Inflammatory macrophage (primary cell): ENCODE results near the gene FKRP.
"Not testable (repeated sequence)": the region's sequence is repeated elsewhere in the genome, so short reads cannot be mapped to it uniquely, and the experiment has no call there.

Source experiments
- DNase-seq, 2 donors: peaks; one replicate each; pipeline ENCODE4 v3.0.0-alpha.2; 2020 to 2022

FKRP gene

GRCh38 chr19:46759817-46760333 is 14.0 kb downstream of the FKRP start:
- DNase-seq = peak in 1 of 2 donors; percentile 39

DNA sequence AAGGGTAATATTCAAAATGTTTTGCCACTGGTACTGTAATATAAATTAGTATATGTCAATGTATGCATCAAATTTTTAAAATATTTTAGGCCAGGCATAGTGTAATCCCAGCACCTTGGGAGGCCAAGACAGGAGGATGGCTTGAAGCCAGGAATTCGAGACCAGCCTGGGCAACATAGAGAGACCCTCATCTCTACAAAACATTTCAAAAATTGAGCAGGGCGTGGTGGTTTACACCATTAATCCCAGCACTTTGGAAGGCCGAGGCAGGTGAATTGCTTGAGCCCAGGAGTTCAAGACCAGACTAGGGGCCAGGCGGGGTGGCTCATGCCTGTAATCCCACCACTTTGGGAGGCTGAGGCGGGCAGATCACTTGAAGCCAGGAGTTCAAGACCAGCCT is 14.5 kb downstream of the FKRP start:
- no peak for DNase-seq

GRCh38 chr19:46760897-46761296 is 15.0 kb downstream of the FKRP start:
- DNase-seq = peak in 1 of 2 donors; percentile 40

- peak in 1 of 2 donors; percentile 25 for DNase-seq
Observed at GRCh38 chr19:46761418-46761831, 15.6 kb downstream of the FKRP start.

DNA sequence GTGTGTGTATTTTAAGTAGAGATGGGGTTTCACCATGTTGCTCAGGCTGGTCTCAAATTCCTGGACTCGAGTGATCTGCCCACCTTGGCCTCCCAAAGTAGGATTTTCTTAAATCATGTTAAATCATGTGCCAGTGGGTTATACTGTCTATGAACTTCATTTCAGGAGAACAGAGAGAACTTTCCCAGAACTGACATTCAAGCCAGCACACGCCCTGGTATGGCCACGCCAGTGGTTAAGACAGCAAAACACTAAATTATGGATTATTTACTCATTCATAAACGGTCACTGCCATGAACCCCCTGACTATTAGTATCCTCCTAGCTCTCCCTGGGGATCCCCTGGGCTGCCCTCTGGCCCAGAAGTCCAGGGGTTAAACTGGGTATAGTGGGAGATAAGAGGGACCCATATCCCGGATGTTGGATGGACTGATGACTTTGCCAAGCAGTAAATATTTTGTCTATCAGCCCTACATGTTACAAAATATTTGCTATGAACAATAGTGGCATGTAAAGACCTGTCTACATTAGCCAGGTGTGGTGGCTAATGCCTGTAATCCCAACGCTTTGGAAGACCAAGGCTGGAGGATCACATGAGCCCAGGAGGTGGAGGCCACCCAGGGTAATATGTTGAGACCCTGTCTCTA is 16.5 kb downstream of the FKRP start:
- no peak for DNase-seq

DNA sequence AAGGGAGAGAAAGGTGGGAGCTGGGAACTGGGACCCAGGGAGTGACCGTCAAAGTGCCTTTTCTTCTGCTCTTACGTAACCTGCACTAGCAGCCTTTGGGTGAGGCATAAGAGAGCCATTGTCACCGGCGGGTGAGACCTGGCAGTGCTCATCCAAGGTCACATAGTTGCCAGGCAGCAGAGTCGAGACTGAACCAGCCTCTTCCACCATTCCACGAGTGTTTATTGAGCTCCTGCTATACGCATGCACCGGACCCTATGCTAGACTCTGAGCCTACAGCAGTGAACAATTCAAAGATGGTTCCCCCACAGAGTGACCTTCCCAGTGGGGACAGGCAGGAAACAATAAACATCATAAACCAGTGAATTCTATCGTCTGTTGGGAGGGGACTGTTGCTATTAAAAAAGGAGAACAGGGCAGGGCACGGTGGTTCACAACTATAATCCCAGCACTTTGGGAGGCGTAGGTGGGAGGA is 19.0 kb downstream of the FKRP start:
- DNase-seq = no peak

GRCh38 chr19:46766569-46767317 is 20.9 kb downstream of the FKRP start:
- DNase-seq = peak; percentile 46 to 55

- DNase-seq = not testable (repeated sequence)
Observed at GRCh38 chr19:46768746-46769145, 22.9 kb downstream of the FKRP start.

DNA sequence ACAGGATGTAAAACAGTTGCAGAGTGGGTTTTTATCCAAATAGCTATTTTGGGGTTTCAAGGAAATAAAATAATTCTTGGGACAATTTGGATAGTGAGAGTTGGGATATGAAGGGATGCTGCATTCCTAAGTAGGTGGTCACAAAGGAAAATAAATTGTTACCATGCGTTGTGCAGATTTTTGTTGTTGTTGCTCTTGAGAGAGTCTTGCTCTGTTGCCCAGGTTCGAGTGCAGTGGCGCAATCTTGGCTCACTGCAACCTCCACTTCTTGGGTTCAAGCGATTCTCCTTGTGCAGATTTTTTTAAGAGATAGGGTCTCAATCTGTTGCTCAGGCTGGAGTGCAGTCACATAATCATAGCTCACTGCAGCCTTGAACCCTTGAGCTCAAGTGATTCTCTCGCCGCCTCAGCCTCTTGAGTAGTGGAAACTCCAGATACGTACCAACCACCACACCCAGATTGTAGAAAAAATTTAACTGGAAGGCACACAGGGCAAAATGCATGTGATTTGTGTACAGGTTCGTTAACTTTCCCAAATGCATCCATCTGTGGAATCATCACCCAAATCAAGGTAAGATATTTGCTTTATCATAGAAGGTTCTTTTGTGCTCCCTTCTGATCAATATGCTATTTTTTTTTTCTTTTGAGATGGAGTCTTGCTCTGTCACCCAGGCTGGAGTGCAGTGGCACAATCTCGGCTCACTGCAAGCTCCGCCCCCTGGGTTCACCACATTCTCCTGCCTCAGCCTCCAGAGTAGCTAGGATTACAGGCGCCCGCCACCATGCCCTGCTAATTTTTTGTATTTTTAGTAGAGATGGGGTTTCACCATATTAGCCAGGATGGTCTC is 26.5 kb downstream of the FKRP start:
- no peak for DNase-seq

DNA sequence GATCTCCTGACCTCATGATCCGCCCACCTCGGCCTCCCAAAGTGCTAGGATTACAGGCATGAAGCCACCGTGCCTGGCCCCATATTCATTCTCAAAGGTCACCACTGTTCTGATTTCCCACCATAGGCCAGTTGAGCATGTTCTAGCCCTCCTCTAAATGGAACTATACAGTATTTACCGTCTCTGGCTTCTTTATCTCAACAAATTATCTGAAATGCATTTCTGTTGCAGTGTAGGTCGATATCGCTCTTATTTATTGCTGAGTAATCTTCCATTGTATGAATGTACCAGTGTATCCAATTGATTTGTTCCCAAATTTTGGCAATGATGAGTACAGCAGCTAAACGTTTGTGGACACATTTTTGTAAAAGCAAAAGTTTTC is 27.2 kb downstream of the FKRP start:
- no peak for DNase-seq

DNA sequence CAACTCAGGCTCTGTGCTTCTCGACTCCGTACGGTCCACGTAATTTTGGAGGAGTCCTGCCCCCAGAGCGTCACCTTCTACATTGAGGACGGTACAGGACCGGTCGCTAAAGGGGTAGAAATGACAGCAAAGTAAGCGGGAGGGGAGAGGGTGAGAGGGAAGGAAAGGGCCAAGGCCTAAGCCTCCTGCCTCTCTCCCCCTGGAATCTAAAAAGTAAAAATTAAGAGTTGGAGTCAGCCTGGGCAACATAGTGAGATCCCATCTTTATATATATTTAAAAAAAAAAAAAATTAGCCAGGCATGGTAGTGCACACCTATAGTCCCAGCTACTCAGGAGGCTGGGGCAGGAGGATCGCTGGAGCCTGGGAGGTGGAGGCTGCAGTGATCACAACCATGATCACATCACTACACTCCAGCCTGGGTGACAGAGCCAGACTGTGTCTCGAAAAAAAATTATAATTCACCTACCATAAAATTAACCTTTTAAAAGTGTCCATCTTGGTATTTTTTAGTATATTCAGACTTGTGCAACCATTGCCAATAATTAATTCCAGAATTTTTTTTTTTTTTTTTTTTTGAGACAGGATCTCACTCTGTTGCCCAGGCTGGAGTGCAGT is 29.9 kb downstream of the FKRP start:
- no peak for DNase-seq

DNA sequence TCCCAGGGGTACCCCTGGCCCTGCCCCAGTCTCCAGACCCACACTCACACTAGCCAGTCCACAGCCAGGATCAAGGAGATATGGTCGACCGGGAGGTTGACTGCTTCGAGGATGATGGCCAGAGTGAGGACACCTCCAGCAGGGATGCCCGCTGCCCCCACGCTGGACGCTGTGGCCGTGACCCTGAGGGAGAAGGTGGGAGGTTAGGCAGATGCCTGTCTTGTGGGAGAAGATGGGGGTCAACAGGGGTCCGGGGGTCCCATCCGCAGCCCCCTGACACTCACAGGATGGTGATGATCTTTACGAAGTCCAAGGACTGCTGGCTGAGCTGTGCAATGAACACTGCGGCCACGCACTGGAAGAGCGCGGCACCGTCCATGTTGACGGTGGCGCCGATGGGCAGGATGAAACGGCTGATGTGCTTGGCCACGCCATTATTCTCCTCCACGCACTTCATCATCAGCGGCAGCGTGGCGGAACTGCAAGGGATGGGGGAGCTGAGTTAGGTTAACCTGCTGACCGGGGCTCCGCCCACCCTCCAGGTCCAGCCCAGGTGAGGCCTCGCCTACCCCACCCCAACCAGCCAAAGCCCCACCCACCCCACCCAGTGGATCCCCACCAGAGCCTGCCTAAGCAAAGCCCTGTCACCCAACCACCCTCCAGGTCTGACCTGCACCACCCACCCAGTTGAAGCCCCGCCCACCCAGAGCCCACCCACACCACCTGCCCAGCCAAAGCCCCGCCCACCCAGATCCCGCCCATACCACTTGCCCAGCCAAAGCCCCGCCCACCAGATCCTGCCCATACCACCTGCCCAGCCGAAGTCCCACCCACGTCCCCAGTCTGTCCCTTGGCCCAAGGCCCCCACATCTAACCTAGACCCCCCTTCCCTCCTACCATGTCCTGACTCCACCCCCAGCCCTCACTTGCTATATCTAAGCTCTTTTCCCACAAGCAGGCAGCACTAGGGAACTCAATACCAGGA is 31.4 kb downstream of the FKRP start:
- DNase-seq = no peak

- peak; percentile 20 to 42 for DNase-seq
Observed at GRCh38 chr19:46777956-46778645, 32.2 kb downstream of the FKRP start.

- no peak for DNase-seq
Observed at GRCh38 chr19:46782355-46783019, 36.6 kb downstream of the FKRP start.

GRCh38 chr19:46783670-46784069 is 37.8 kb downstream of the FKRP start:
- DNase-seq = no peak

DNA sequence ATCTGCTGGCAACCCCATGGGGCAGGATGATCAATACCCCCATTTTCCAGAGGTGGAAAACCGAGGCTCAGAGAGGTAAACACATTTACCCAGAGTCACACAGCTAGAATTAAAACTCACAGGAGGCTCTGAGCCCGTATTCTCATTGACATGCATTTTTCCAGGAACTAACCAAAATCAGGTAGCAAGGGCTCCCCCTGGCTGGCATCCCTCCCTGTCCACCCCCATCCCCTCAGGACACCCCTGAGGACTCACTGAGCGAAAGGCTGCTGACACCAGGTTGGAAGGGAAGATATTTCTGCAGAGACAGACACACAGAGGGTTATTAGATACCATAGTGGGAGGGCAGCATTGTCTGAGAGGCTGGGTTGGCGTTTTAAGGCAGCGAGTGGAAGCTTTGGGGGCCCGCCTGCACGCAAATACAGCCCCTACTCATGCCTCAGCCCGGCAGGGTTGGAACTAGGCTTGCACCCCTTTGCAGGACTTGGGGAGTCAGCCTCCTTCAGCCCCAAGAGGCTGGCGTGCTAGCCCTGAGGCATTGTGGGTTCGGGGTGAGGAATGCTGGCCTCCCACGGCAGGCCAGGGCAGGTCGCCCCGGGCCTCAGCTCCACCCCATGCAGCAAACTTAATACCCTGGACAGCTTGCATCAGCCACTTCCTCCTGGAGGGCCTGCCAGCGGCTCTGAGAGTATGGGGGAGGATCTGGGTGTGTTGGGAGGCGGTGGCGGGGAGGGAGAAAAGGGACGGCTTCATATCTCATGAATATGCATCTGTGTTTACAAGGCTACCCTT is 38.6 kb downstream of the FKRP start:
- DNase-seq = peak; percentile 86 to 93

DNA sequence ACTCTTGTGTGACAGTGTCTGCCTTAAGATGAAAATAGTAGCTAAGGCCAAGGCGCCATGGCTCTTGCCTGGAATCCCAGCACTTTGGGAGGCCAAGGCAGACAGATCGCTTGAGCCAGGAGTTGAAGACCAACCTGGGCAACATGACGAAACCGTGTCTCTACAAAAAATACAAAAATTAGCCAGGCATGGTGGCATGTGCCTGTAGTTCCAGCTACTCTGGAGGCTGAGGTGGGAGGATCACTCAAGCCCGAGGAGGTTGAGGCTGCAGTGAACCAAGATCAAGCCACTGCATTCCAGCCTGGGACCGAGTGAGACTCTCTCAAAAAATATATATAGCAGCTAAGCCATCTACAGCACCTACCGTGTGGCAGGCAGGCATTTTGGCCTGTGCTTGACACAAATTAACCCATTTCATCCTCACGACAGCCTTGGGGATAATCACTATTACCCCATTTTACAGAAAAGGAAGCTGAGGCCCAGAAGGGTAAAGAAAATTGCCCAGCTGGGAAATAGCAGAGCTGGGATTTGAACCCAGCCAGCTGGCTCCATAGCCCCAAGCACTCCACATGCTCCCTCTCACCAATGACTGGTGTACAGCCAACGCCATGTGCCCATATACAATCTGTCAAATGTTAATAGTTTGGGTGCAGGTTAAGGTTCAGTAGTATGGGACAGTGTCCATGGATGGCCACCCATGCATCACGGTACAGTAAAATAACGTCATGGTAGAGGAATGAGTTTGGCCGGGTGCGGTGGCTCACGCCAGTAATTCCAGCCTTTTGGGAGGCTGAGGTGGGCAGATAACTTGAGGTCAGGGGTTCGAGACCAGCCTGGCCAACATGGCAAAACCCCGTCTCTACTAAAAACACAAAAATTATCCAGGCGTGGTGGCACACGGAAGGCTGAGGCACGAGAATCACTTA is 39.5 kb downstream of the FKRP start:
- DNase-seq = no peak

DNA sequence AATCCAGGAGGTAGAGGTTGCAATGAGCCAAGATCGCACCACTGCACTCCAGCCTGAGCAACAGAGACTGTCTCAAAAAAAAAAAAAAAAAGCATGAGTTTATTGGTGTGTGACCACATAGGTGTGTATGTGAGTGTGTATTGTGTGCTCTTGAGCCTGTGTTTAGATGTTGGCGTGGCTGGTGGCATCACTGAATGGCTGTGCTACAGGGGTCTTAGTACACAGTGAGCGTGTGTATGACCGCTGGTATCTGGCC is 40.1 kb downstream of the FKRP start:
- no peak for DNase-seq
